Measurements from ENCODE around the gene PLCB1. TPM values are rescaled to one million over a fixed set of nuclear protein-coding genes. Genes with fewer than 3 reads are reported as not detected.
A peak's percentile ranks its signal among the peaks of the same experiment; 100 is the strongest.

PLCB1 gene
- total RNA-seq, 1 donor from 2014 or later = 37.4 TPM

- H3K36me3 Mint-ChIP-seq (ENCODE audit: unreplicated experiment) = no peaks in the 10 kb centered on the region
- DNase-seq = no peak
- H3K4me1 Mint-ChIP-seq (ENCODE audit: low read depth, unreplicated experiment) = peaks cover 9% of the 10 kb centered on the region
- no peak overlapping the region for H3K4me3 Mint-ChIP-seq (ENCODE audit: unreplicated experiment)
- no peaks in the 10 kb centered on the region for H3K27me3 Mint-ChIP-seq (ENCODE audit: unreplicated experiment)
- TF ChIP-seq, protein P1, sequence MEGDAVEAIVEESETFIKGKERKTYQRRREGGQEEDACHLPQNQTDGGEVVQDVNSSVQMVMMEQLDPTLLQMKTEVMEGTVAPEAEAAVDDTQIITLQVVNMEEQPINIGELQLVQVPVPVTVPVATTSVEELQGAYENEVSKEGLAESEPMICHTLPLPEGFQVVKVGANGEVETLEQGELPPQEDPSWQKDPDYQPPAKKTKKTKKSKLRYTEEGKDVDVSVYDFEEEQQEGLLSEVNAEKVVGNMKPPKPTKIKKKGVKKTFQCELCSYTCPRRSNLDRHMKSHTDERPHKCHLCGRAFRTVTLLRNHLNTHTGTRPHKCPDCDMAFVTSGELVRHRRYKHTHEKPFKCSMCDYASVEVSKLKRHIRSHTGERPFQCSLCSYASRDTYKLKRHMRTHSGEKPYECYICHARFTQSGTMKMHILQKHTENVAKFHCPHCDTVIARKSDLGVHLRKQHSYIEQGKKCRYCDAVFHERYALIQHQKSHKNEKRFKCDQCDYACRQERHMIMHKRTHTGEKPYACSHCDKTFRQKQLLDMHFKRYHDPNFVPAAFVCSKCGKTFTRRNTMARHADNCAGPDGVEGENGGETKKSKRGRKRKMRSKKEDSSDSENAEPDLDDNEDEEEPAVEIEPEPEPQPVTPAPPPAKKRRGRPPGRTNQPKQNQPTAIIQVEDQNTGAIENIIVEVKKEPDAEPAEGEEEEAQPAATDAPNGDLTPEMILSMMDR (IDR thresholded peaks at IDR 0.05; ENCODE audit: partially characterized antibody, unreplicated experiment) = no peak
- no peaks in the 10 kb centered on the region for H3K9me3 Mint-ChIP-seq (ENCODE audit: unreplicated experiment)
- no peak overlapping the region for H3K27ac Mint-ChIP-seq (ENCODE audit: unreplicated experiment)
These were observed 394.5 kb downstream of the PLCB1 start for GRCh38 chr20:8526610-8527009.

GRCh38 chr20:8527998-8528723, 396.1 kb downstream of the PLCB1 start:
- no peak overlapping the region for H3K4me3 Mint-ChIP-seq (ENCODE audit: unreplicated experiment)
- peaks cover 9% of the 10 kb centered on the region for H3K4me1 Mint-ChIP-seq (ENCODE audit: low read depth, unreplicated experiment)
- H3K27ac Mint-ChIP-seq (ENCODE audit: unreplicated experiment) = no peak overlapping the region
- no peaks in the 10 kb centered on the region for H3K27me3 Mint-ChIP-seq (ENCODE audit: unreplicated experiment)
- DNase-seq = no peak
- no peaks in the 10 kb centered on the region for H3K9me3 Mint-ChIP-seq (ENCODE audit: unreplicated experiment)
- no peaks in the 10 kb centered on the region for H3K36me3 Mint-ChIP-seq (ENCODE audit: unreplicated experiment)
- TF ChIP-seq, protein P1 (IDR thresholded peaks at IDR 0.05; ENCODE audit: partially characterized antibody, unreplicated experiment) = no peak

DNA sequence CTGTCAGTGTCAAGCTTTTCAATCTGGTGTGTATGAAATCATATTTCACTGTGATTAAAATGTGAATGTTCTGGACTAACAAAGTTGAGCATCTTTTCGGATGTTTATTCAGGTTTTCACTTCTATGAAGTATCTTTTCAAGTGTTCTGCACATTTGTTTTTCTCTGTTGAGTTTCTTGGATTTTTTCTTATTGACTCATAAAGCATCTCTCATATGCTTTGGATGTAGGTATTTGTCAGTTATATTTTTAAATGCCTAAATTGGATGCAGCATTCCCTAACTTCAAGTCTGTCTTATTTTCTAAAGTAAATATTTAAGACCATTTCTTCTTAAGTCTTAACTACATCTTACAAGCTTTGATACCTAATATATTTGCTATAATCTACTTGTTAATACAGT, 398.0 kb downstream of the PLCB1 start:
- Mint-ChIP-seq H3K36me3 (ENCODE audit: unreplicated experiment) (no peaks in the 10 kb centered on the region), H3K27ac (ENCODE audit: unreplicated experiment) (no peak overlapping the region), H3K27me3 (ENCODE audit: unreplicated experiment) (no peaks in the 10 kb centered on the region), H3K4me3 (ENCODE audit: unreplicated experiment) (no peak overlapping the region), H3K9me3 (ENCODE audit: unreplicated experiment) (no peaks in the 10 kb centered on the region), H3K4me1 (ENCODE audit: low read depth, unreplicated experiment) (peaks cover 7% of the 10 kb centered on the region)
- TF ChIP-seq, protein P1 (IDR thresholded peaks at IDR 0.05; ENCODE audit: partially characterized antibody, unreplicated experiment) = no peak
- DNase-seq = no peak

DNA sequence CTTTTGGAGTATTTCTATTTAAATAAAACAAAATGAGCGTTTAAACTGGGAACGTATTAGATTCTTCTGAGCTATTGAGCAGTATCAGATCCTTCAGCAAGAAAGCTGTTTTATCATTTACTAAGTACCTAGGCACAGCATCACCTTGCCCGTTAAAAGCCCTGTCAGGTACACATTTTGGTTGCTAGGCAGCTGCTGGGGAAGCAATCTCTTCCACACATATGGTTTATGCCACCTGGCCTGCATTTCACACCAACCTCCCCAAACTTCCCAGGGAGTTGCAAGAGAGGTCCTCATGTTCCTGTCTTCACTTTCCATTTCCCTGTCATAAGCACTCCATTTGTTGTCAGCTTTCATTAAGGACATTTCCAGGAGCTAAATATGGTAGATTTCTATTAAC, 400.1 kb downstream of the PLCB1 start:
- DNase-seq = no peak
- Mint-ChIP-seq H3K27me3 (ENCODE audit: unreplicated experiment) (no peaks in the 10 kb centered on the region), H3K36me3 (ENCODE audit: unreplicated experiment) (no peaks in the 10 kb centered on the region), H3K27ac (ENCODE audit: unreplicated experiment) (no peak overlapping the region), H3K4me1 (ENCODE audit: low read depth, unreplicated experiment) (peaks cover 3% of the 10 kb centered on the region), H3K4me3 (ENCODE audit: unreplicated experiment) (no peak overlapping the region), H3K9me3 (ENCODE audit: unreplicated experiment) (no peaks in the 10 kb centered on the region)
- TF ChIP-seq, protein P1 (IDR thresholded peaks at IDR 0.05; ENCODE audit: partially characterized antibody, unreplicated experiment) = no peak

GRCh38 chr20:8534368-8535160, 402.5 kb downstream of the PLCB1 start:
- H3K4me3 Mint-ChIP-seq (ENCODE audit: unreplicated experiment) = no peak overlapping the region
- TF ChIP-seq, protein P1 (IDR thresholded peaks at IDR 0.05; ENCODE audit: partially characterized antibody, unreplicated experiment) = no peak
- no peak for DNase-seq
- peaks cover 3% of the 10 kb centered on the region for H3K4me1 Mint-ChIP-seq (ENCODE audit: low read depth, unreplicated experiment)
- no peaks in the 10 kb centered on the region for H3K36me3 Mint-ChIP-seq (ENCODE audit: unreplicated experiment)
- peak overlapping the region; percentile 38 for H3K27ac Mint-ChIP-seq (ENCODE audit: unreplicated experiment)
- H3K27me3 Mint-ChIP-seq (ENCODE audit: unreplicated experiment) = no peaks in the 10 kb centered on the region
- H3K9me3 Mint-ChIP-seq (ENCODE audit: unreplicated experiment) = no peaks in the 10 kb centered on the region
